ENCODE measurements around the gene CA5A.

DNA sequence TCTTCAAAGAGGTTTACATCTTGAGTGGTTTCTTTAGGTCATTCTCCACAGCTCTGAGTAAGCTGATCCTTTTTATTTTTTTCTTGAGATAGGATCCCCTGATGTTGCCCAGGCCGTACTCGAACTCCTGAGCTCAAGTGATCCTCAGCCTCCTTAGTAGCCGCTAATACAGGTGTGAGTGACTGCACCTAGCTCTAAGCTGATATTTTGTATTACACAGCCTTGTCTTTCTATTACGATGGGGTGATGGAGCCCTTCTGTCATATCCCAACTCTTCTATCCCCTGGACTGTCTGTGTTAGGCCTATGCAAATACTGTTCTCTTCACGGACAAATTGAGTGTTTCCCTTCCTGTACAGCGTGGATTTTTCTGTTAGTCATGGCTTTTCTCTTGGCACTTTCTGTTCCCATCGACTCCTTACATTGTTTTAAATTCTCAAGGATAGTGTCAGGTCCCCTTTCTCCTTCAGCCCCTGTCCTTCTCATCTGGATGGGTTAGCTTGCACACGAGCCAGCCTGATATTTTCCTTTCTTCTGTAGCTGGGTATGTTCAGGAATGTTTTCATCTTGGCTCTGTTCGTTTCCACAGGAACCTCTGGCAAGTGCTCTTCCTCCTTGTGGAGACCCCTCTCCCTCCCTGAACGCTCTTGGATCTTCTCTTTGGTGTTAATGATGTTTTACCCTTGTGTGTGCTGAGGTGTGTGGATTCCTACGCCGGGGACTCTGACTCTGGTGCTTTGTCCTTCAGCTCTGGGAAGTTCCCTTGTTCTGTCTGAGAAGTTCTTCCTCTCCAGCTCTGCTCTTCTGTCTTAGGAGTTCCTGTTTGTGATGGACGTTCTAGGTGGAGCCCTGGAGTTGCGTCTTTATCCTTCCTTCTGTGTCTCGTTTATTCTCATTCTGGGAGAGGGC is 17.2 kb upstream of the CA5A start:
- TF ChIP-seq, protein P1, sequence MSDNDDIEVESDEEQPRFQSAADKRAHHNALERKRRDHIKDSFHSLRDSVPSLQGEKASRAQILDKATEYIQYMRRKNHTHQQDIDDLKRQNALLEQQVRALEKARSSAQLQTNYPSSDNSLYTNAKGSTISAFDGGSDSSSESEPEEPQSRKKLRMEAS (IDR thresholded peaks at IDR 0.05): no peak
- TF ChIP-seq, protein P2, sequence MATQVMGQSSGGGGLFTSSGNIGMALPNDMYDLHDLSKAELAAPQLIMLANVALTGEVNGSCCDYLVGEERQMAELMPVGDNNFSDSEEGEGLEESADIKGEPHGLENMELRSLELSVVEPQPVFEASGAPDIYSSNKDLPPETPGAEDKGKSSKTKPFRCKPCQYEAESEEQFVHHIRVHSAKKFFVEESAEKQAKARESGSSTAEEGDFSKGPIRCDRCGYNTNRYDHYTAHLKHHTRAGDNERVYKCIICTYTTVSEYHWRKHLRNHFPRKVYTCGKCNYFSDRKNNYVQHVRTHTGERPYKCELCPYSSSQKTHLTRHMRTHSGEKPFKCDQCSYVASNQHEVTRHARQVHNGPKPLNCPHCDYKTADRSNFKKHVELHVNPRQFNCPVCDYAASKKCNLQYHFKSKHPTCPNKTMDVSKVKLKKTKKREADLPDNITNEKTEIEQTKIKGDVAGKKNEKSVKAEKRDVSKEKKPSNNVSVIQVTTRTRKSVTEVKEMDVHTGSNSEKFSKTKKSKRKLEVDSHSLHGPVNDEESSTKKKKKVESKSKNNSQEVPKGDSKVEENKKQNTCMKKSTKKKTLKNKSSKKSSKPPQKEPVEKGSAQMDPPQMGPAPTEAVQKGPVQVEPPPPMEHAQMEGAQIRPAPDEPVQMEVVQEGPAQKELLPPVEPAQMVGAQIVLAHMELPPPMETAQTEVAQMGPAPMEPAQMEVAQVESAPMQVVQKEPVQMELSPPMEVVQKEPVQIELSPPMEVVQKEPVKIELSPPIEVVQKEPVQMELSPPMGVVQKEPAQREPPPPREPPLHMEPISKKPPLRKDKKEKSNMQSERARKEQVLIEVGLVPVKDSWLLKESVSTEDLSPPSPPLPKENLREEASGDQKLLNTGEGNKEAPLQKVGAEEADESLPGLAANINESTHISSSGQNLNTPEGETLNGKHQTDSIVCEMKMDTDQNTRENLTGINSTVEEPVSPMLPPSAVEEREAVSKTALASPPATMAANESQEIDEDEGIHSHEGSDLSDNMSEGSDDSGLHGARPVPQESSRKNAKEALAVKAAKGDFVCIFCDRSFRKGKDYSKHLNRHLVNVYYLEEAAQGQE (IDR thresholded peaks at IDR 0.05; ENCODE audit: low read depth): no peak
- TF ChIP-seq FOXM1 (IDR thresholded peaks at IDR 0.05; ENCODE audit: borderline replicate concordance, low read depth) (no peak), EP300 (IDR thresholded peaks at IDR 0.05; ENCODE audit: borderline replicate concordance) (no peak), RAD21 (IDR thresholded peaks at IDR 0.05; ENCODE audit: low read depth) (no peak)
